ENCODE results near the gene CFAP299.

The CFAP299 gene

GRCh38 chr4:80613470-80613869 lies 277.9 kb downstream of the CFAP299 start:
- no peak for TF ChIP-seq CTCF (IDR thresholded peaks at IDR 0.05; ENCODE audit: low read length, missing control alignments)
- H3K4me3 ChIP-seq (replicated peaks; ENCODE audit: low read depth, low read length) = no peak overlapping the region
- DNase-seq (ENCODE audit: low read depth) = no peak

- no peak for TF ChIP-seq CTCF (IDR thresholded peaks at IDR 0.05; ENCODE audit: low read length, missing control alignments)
Measured at GRCh38 chr4:80614319-80614718, 278.8 kb downstream of the CFAP299 start.

GRCh38 chr4:80615099-80615498 lies 279.6 kb downstream of the CFAP299 start:
- no peak for TF ChIP-seq CTCF (IDR thresholded peaks at IDR 0.05; ENCODE audit: low read length, missing control alignments)
- DNase-seq (ENCODE audit: low read depth) = no peak
- no peak overlapping the region for H3K4me3 ChIP-seq (replicated peaks; ENCODE audit: low read depth, low read length)

More at GRCh38 chr4:80614319-80614718, 278.8 kb downstream of the CFAP299 start:
- no peak overlapping the region for H3K4me3 ChIP-seq (replicated peaks; ENCODE audit: low read depth, low read length)
- no peak for DNase-seq (ENCODE audit: low read depth)

- peak; percentile 18 for DNase-seq (ENCODE audit: low read depth)
- no peak overlapping the region for H3K4me3 ChIP-seq (replicated peaks; ENCODE audit: low read depth, low read length)
- peak; percentile 28 for TF ChIP-seq CTCF (IDR thresholded peaks at IDR 0.05; ENCODE audit: low read length, missing control alignments)
Measured at GRCh38 chr4:80619070-80619674, 283.6 kb downstream of the CFAP299 start.

- H3K4me3 ChIP-seq (replicated peaks; ENCODE audit: low read depth, low read length) = no peak overlapping the region
- DNase-seq (ENCODE audit: low read depth) = no peak
- no peak for TF ChIP-seq CTCF (IDR thresholded peaks at IDR 0.05; ENCODE audit: low read length, missing control alignments)
Measured at GRCh38 chr4:80631861-80632260, 296.3 kb downstream of the CFAP299 start.

GRCh38 chr4:80637190-80637589 lies 301.7 kb downstream of the CFAP299 start:
- H3K4me3 ChIP-seq (replicated peaks; ENCODE audit: low read depth, low read length) = no peak overlapping the region
- TF ChIP-seq CTCF (IDR thresholded peaks at IDR 0.05; ENCODE audit: low read length, missing control alignments) = no peak
- no peak for DNase-seq (ENCODE audit: low read depth)

- DNase-seq (ENCODE audit: low read depth) = no peak
- no peak for TF ChIP-seq CTCF (IDR thresholded peaks at IDR 0.05; ENCODE audit: low read length, missing control alignments)
- no peak overlapping the region for H3K4me3 ChIP-seq (replicated peaks; ENCODE audit: low read depth, low read length)
Measured at GRCh38 chr4:80646061-80646460, 310.5 kb downstream of the CFAP299 start.

Measured in fibroblast of pulmonary artery (primary cell).